Measurements from ENCODE around the gene RING1. TPM values are rescaled to one million over a fixed set of nuclear protein-coding genes. Genes with fewer than 3 reads are reported as not detected.

RING1 gene
- total and polyA plus RNA-seq, 2 donors from 2014 or later, result 47.2 to 48.6 TPM

- Histone ChIP-seq H3K9ac (ENCODE audit: low read length in 3 of 3) (no peak overlapping the region), H3K4me1 (ENCODE audit: control insufficient read depth in 2 of 3, insufficient read depth in 2 of 3, low read depth in 1 of 3, low read length in 3 of 3) (no peaks in the 10 kb centered on the region), H3K36me3 (ENCODE audit: control insufficient read depth in 2 of 3, insufficient read depth in 3 of 3, low read length in 3 of 3) (no peaks in the 10 kb centered on the region), H3K27me3 (ENCODE audit: control insufficient read depth, insufficient read depth, low read length) (no peaks in the 10 kb centered on the region), H3K4me3 (ENCODE audit: low read length in 3 of 3) (no peak overlapping the region), H3K27ac (ENCODE audit: low read depth in 2 of 2, low read length in 2 of 2) (no peak overlapping the region), H3K9me3 (ENCODE audit: control insufficient read depth in 2 of 3, insufficient read depth in 1 of 3, low read length in 3 of 3) (no peaks in the 10 kb centered on the region)
- DNase-seq (peak in 4 of 5 donors; percentile 65 to 86 (median 78)), FAIRE-seq (no peak)
- TF ChIP-seq, protein P1, sequence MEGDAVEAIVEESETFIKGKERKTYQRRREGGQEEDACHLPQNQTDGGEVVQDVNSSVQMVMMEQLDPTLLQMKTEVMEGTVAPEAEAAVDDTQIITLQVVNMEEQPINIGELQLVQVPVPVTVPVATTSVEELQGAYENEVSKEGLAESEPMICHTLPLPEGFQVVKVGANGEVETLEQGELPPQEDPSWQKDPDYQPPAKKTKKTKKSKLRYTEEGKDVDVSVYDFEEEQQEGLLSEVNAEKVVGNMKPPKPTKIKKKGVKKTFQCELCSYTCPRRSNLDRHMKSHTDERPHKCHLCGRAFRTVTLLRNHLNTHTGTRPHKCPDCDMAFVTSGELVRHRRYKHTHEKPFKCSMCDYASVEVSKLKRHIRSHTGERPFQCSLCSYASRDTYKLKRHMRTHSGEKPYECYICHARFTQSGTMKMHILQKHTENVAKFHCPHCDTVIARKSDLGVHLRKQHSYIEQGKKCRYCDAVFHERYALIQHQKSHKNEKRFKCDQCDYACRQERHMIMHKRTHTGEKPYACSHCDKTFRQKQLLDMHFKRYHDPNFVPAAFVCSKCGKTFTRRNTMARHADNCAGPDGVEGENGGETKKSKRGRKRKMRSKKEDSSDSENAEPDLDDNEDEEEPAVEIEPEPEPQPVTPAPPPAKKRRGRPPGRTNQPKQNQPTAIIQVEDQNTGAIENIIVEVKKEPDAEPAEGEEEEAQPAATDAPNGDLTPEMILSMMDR (IDR thresholded peaks at IDR 0.05; ENCODE audit: borderline replicate concordance, extremely low read depth, insufficient read depth), result no peak
- intact Hi-C loops (cut with DNase I), result no loop called here
Measured at GRCh38 chr6:33235221-33235634, 26.9 kb downstream of the RING1 start.

DNA sequence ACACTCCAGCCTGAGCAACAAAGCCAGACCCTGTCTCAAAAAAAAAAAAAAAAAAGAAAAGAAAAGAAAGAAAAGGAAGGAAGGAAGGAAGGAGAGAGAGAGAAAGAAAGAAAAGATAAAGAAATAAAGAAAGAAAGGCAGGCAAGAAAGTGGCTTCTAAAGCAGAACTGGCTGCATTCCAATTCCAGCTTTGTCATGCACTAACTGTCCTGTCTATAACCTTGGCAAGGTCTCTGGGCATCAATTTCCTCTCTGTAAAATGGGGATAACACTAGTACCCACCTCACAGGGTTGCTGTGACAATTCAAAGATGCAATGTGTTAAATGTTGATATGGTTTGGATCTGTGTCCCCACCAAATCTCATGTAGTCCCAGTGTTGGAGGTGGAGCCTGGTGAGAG, 28.0 kb downstream of the RING1 start:
- DNase-seq, result no peak
- Histone ChIP-seq H3K27ac (ENCODE audit: low read depth in 2 of 2, low read length in 2 of 2) (no peak overlapping the region), H3K9me3 (ENCODE audit: control insufficient read depth in 2 of 3, insufficient read depth in 1 of 3, low read length in 3 of 3) (no peaks in the 10 kb centered on the region), H3K9ac (ENCODE audit: low read length in 3 of 3) (no peak overlapping the region), H3K36me3 (ENCODE audit: control insufficient read depth in 2 of 3, insufficient read depth in 3 of 3, low read length in 3 of 3) (no peaks in the 10 kb centered on the region), H3K4me1 (ENCODE audit: control insufficient read depth in 2 of 3, insufficient read depth in 2 of 3, low read depth in 1 of 3, low read length in 3 of 3) (no peaks in the 10 kb centered on the region), H3K4me3 (ENCODE audit: low read length in 3 of 3) (no peak overlapping the region), H3K27me3 (ENCODE audit: control insufficient read depth, insufficient read depth, low read length) (no peaks in the 10 kb centered on the region)
- no peak for FAIRE-seq
- TF ChIP-seq, protein P1 (IDR thresholded peaks at IDR 0.05; ENCODE audit: borderline replicate concordance, extremely low read depth, insufficient read depth), result no peak
- intact Hi-C loops (cut with DNase I), result no loop called here

DNA sequence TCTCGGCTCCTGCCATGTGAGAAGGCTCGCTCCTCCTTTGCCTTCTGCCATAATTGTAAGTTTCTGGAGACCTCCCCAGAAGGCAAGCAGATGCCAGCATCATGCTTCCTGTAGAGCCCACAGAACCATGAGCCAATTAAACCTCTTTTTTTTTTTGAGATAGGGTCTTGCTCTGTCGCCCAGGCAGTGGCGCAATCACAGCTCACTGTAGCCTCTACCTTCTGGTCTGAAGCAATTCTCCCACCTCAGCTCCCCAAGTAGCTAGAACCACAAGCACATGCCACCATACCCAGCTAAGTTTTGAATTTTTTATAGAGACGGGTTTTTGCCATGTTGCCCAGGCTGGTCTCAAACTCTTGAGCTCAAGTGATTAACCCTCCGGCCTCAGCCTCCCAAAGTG, 28.6 kb downstream of the RING1 start:
- Histone ChIP-seq H3K9ac (ENCODE audit: low read length in 3 of 3) (no peak overlapping the region), H3K36me3 (ENCODE audit: control insufficient read depth in 2 of 3, insufficient read depth in 3 of 3, low read length in 3 of 3) (no peaks in the 10 kb centered on the region), H3K27me3 (ENCODE audit: control insufficient read depth, insufficient read depth, low read length) (no peaks in the 10 kb centered on the region), H3K4me3 (ENCODE audit: low read length in 3 of 3) (no peak overlapping the region), H3K9me3 (ENCODE audit: control insufficient read depth in 2 of 3, insufficient read depth in 1 of 3, low read length in 3 of 3) (no peaks in the 10 kb centered on the region), H3K27ac (ENCODE audit: low read depth in 2 of 2, low read length in 2 of 2) (no peak overlapping the region), H3K4me1 (ENCODE audit: control insufficient read depth in 2 of 3, insufficient read depth in 2 of 3, low read depth in 1 of 3, low read length in 3 of 3) (no peaks in the 10 kb centered on the region)
- DNase-seq (no peak), FAIRE-seq (no peak)
- intact Hi-C loops (cut with DNase I), result no loop called here
- TF ChIP-seq, protein P1 (IDR thresholded peaks at IDR 0.05; ENCODE audit: borderline replicate concordance, extremely low read depth, insufficient read depth), result no peak

DNA sequence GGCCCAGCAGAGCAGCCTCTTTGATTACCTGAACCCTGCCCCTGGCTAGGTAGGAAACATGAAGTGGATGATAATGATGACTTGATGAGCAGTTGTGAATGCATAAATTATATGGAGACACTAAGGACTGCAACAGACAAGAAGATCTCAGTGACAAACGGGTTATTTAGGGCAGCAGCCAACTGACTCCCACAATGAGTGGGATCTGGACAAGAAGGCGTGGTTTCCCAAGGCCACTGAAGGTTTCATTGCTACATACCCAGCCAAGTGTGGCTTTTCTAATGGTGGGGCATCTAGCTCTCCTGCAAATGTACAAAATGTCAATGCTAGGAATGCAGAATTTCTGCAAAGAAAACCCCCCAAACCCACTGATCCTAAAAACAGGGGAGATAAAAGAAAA, 29.4 kb downstream of the RING1 start:
- Histone ChIP-seq H3K4me1 (ENCODE audit: control insufficient read depth in 2 of 3, insufficient read depth in 2 of 3, low read depth in 1 of 3, low read length in 3 of 3) (no peaks in the 10 kb centered on the region), H3K36me3 (ENCODE audit: control insufficient read depth in 2 of 3, insufficient read depth in 3 of 3, low read length in 3 of 3) (no peaks in the 10 kb centered on the region), H3K9me3 (ENCODE audit: control insufficient read depth in 2 of 3, insufficient read depth in 1 of 3, low read length in 3 of 3) (no peaks in the 10 kb centered on the region), H3K4me3 (ENCODE audit: low read length in 3 of 3) (no peak overlapping the region), H3K9ac (ENCODE audit: low read length in 3 of 3) (no peak overlapping the region), H3K27me3 (ENCODE audit: control insufficient read depth, insufficient read depth, low read length) (no peaks in the 10 kb centered on the region), H3K27ac (ENCODE audit: low read depth in 2 of 2, low read length in 2 of 2) (no peak overlapping the region)
- FAIRE-seq (no peak), DNase-seq (peak in 4 of 5 donors; percentile 22 to 42 (median 30))
- TF ChIP-seq, protein P1 (IDR thresholded peaks at IDR 0.05; ENCODE audit: borderline replicate concordance, extremely low read depth, insufficient read depth), result no peak
- intact Hi-C loops (cut with DNase I), result no loop called here
